ENCODE measurements around the gene SELENOS. TPM values are rescaled to one million over a fixed set of nuclear protein-coding genes. Genes with fewer than 3 reads are reported as not detected.
A peak's percentile ranks its signal among the peaks of the same experiment; 100 is the strongest.

The SELENOS gene
- total RNA-seq, 1 donor from 2014 or later: 162 TPM

DNA sequence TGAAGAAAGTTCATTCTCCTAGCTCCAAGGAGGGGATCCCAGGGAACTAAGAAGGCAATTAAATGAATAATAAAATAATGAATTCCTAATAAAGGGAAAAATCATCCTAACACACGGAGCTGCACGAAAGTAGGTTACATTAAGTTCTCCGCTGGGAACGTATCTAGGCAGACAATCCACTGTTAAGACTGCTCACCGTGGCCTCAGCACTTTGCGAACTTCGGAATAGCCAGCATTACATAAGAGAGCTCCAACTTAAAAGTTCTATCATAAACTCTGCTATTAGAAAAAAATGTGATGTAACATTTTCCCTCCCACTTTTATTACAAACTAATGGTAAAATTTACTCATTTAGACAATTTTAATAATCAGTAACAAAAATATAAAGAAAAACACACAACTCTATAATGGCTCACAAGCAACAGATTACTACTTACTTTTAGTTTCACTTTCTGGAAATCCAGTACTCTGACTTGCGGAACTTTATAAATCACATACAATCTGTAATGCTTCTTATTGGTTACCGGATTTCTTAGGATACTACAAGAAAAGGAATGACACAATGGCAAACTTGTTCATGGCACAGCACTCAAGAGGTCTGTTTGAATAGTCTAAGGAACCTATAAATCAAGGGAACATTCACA is 9.3 kb upstream of the SELENOS start:
- DNase-seq (ENCODE audit: low read depth): no peak
- peaks cover 18% of the 10 kb centered on the region for H3K36me3 ChIP-seq (ENCODE audit: control insufficient read depth, insufficient read depth, low read length)
- H3K27me3 ChIP-seq (ENCODE audit: control insufficient read depth, insufficient read depth, low read length): no peaks in the 10 kb centered on the region
- FAIRE-seq: no peak
- H3K4me3 ChIP-seq (ENCODE audit: low read depth, low read length): no peak overlapping the region
- TF ChIP-seq, protein P1, sequence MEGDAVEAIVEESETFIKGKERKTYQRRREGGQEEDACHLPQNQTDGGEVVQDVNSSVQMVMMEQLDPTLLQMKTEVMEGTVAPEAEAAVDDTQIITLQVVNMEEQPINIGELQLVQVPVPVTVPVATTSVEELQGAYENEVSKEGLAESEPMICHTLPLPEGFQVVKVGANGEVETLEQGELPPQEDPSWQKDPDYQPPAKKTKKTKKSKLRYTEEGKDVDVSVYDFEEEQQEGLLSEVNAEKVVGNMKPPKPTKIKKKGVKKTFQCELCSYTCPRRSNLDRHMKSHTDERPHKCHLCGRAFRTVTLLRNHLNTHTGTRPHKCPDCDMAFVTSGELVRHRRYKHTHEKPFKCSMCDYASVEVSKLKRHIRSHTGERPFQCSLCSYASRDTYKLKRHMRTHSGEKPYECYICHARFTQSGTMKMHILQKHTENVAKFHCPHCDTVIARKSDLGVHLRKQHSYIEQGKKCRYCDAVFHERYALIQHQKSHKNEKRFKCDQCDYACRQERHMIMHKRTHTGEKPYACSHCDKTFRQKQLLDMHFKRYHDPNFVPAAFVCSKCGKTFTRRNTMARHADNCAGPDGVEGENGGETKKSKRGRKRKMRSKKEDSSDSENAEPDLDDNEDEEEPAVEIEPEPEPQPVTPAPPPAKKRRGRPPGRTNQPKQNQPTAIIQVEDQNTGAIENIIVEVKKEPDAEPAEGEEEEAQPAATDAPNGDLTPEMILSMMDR (IDR thresholded peaks at IDR 0.05; ENCODE audit: insufficient read depth, low read length, severe bottlenecking): no peak

DNA sequence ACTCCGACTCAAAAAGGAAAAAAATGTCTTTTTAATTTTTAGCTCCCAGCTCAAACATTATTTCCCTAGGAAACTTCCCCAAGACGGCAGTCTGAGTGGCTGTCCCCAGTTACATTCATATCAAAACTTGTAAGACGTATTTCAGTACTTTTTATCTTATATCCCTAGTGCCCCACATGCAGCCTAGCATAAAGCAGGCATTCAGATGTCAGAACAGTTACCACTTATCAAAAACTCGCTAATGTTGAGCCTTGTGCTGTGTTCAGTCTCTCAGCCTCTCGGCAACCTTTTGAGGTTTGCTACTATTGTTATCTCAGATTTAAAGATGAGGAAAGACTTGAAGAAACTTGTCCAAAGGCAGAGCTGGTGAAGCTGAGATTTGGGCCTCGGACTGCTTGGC is 6.6 kb upstream of the SELENOS start:
- TF ChIP-seq, protein P1 (IDR thresholded peaks at IDR 0.05; ENCODE audit: insufficient read depth, low read length, severe bottlenecking): no peak
- Histone ChIP-seq H3K27me3 (ENCODE audit: control insufficient read depth, insufficient read depth, low read length) (no peaks in the 10 kb centered on the region), H3K36me3 (ENCODE audit: control insufficient read depth, insufficient read depth, low read length) (peaks cover 21% of the 10 kb centered on the region), H3K4me3 (ENCODE audit: low read depth, low read length) (no peak overlapping the region)
- no peak for DNase-seq (ENCODE audit: low read depth)
- no peak for FAIRE-seq

DNA sequence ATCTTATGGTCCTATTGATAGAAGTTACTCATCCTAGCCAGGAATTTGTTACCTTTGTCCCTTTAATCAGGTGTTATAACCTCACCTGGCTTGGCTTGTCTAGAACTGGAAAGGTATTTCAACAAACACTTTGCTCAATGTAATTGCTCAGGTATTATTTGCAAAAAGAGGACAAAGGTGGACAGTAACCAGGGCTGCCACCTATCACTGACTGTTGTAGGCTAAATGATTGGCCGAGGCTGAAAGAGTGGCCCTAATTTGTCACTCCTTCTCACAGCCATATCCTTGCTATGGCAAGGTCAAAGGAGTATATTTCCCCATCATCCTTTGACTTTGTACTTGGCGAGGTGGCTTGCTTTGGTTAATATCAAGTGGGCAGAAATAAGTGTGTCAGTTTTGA is 2.7 kb upstream of the SELENOS start:
- no peak overlapping the region for H3K4me3 ChIP-seq (ENCODE audit: low read depth, low read length)
- peaks cover 10% of the 10 kb centered on the region for H3K36me3 ChIP-seq (ENCODE audit: control insufficient read depth, insufficient read depth, low read length)
- H3K27me3 ChIP-seq (ENCODE audit: control insufficient read depth, insufficient read depth, low read length): no peaks in the 10 kb centered on the region
- no peak for FAIRE-seq
- DNase-seq (ENCODE audit: low read depth): no peak
- TF ChIP-seq, protein P1 (IDR thresholded peaks at IDR 0.05; ENCODE audit: insufficient read depth, low read length, severe bottlenecking): no peak

DNA sequence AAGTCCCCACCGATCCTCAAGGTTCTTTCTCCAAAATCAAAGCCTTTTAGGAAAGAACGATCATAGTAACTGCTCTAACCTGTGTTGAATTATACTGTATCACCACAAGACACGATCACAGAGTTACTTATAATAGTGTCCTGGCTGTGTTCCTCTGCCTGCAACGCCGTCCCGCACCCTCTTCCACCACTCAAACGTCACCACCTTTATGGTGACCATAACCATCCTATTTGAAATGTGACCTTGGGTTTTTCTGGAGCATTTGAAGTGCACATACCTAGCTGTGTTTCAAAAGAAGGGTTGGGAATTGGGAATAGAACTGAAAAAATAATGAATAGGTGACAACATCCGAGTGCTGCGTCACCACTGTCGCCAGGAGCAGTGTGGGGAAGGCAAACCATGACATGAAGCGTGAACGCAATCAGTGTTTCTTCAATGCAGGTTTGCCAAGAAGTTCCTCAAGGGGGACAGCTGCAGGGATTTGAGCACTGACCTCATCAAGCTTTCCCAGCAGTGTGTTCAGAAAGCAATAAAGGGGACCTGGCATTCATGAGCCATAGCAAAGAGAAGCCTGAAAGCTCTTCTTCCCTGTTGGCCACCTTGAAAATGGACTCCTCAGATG is 769 bp upstream of the SELENOS start:
- no peaks in the 10 kb centered on the region for H3K27me3 ChIP-seq (ENCODE audit: control insufficient read depth, insufficient read depth, low read length)
- peaks cover 24% of the 10 kb centered on the region for H3K36me3 ChIP-seq (ENCODE audit: control insufficient read depth, insufficient read depth, low read length)
- TF ChIP-seq, protein P1 (IDR thresholded peaks at IDR 0.05; ENCODE audit: insufficient read depth, low read length, severe bottlenecking): no peak
- FAIRE-seq: no peak
- no peak for DNase-seq (ENCODE audit: low read depth)
- peak overlapping the region; percentile 89 for H3K4me3 ChIP-seq (ENCODE audit: low read depth, low read length)

DNA sequence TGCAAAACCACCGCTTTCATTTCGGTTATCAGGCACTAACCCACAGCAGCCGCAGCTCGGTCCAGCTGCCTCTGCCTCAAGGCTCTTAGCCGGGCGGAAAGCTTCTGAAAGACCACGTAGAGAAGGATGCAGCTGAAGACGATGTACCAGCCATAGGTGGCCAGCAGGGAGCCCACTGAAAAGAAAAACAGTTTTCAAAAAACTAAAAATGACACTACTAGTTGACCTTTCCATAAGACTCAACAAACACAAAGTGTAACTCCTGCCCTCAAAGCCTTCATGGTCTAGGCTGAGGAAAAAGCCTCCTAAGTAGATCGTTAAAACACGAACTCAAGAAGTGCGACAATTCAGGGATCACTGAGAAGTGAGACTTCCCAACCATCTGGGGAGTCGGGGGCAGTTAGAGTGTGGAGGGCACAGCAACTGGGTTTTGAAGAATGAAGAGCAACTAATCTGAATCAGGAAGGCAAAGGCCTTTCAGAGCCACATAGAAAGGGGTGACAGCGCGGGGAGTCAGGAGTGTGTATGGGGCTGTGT is 716 bp downstream of the SELENOS start:
- Histone ChIP-seq H3K36me3 (ENCODE audit: control insufficient read depth, insufficient read depth, low read length) (peaks cover 27% of the 10 kb centered on the region), H3K4me3 (ENCODE audit: low read depth, low read length) (peak overlapping the region; percentile 89), H3K27me3 (ENCODE audit: control insufficient read depth, insufficient read depth, low read length) (no peaks in the 10 kb centered on the region)
- DNase-seq (ENCODE audit: low read depth): peak; percentile 31
- TF ChIP-seq, protein P1 (IDR thresholded peaks at IDR 0.05; ENCODE audit: insufficient read depth, low read length, severe bottlenecking): peak; percentile 34
- FAIRE-seq: no peak

All from bronchial epithelial cell (primary cell).